RCC 7860 (cell line): ENCODE results near the gene NOS1AP.
A peak's percentile ranks its signal among the peaks of the same experiment; 100 is the strongest.
"Not testable (repeated sequence)": the region's sequence is repeated elsewhere in the genome, so short reads cannot be mapped to it uniquely, and the experiment has no call there.

Experiments
- DNase-seq: peaks from one replicate; pipeline ENCODE4 v3.0.0-alpha.2; 2015; ENCODE audit warnings: low spot score
- FAIRE-seq: peaks from 2 replicates; lab custom pipeline; 2012; peaks lifted over from hg19 to GRCh38; lab: Jason Lieb, UNC

NOS1AP gene

GRCh38 chr1:162069334-162070093 lies at the start of gene NOS1AP:
Gene NOS1AP, plus strand, starts transcription at chr1:162069691. Its CDS starts 487 bp downstream, at chr1:162070178.
- DNase-seq (peak; percentile 21), FAIRE-seq (no peak)

GRCh38 chr1:162020150-162020549 lies 49.3 kb upstream of the NOS1AP start:
- FAIRE-seq = no peak

GRCh38 chr1:162021124-162021523 lies 48.4 kb upstream of the NOS1AP start:
- DNase-seq (no peak), FAIRE-seq (no peak)

More at GRCh38 chr1:162020150-162020549, 49.3 kb upstream of the NOS1AP start:
- DNase-seq = no peak

- DNase-seq = no peak
- FAIRE-seq = no peak
Measured at GRCh38 chr1:162022626-162023025, 46.9 kb upstream of the NOS1AP start.

GRCh38 chr1:162023181-162023546 lies 46.3 kb upstream of the NOS1AP start:
- FAIRE-seq = no peak

GRCh38 chr1:162023547-162024501 lies 45.7 kb upstream of the NOS1AP start, which contains the start of gene OLFML2B:
Gene OLFML2B, minus strand, starts transcription at chr1:162023869. Its CDS starts 439 bp downstream, at chr1:162023430.
- DNase-seq = peak; percentile 82
- FAIRE-seq = peak; percentile 81

More at GRCh38 chr1:162023181-162023546, 46.3 kb upstream of the NOS1AP start:
- no peak for DNase-seq

- DNase-seq (no peak), FAIRE-seq (no peak)
Measured at GRCh38 chr1:162025541-162025940, 44.0 kb upstream of the NOS1AP start.

GRCh38 chr1:162026881-162027280 lies 42.6 kb upstream of the NOS1AP start:
- no peak for FAIRE-seq
- no peak for DNase-seq

GRCh38 chr1:162028726-162029125 lies 40.8 kb upstream of the NOS1AP start:
- FAIRE-seq (no peak), DNase-seq (no peak)

GRCh38 chr1:162029157-162029556 lies 40.3 kb upstream of the NOS1AP start:
- FAIRE-seq (no peak), DNase-seq (no peak)

- FAIRE-seq (no peak), DNase-seq (no peak)
Measured at GRCh38 chr1:162030759-162031280, 38.7 kb upstream of the NOS1AP start.

GRCh38 chr1:162033428-162033827 lies 36.1 kb upstream of the NOS1AP start:
- FAIRE-seq (no peak), DNase-seq (no peak)

GRCh38 chr1:162035241-162035640 lies 34.2 kb upstream of the NOS1AP start:
- no peak for FAIRE-seq
- DNase-seq = peak; percentile 43

GRCh38 chr1:162036163-162036562 lies 33.3 kb upstream of the NOS1AP start:
- FAIRE-seq (no peak), DNase-seq (no peak)

- no peak for FAIRE-seq
- DNase-seq = no peak
Measured at GRCh38 chr1:162038624-162039023, 30.9 kb upstream of the NOS1AP start.

- DNase-seq (no peak), FAIRE-seq (no peak)
Measured at GRCh38 chr1:162040001-162040400, 29.5 kb upstream of the NOS1AP start.

- DNase-seq (no peak), FAIRE-seq (no peak)
Measured at GRCh38 chr1:162040657-162041056, 28.8 kb upstream of the NOS1AP start.

GRCh38 chr1:162042361-162042760 lies 27.1 kb upstream of the NOS1AP start:
- FAIRE-seq = no peak

GRCh38 chr1:162046921-162047320 lies 22.6 kb upstream of the NOS1AP start:
- no peak for FAIRE-seq

More at GRCh38 chr1:162042361-162042760, 27.1 kb upstream of the NOS1AP start:
- no peak for DNase-seq

GRCh38 chr1:162053949-162054348 lies 15.5 kb upstream of the NOS1AP start:
- not testable (repeated sequence) for FAIRE-seq, DNase-seq

More at GRCh38 chr1:162046921-162047320, 22.6 kb upstream of the NOS1AP start:
- no peak for DNase-seq

GRCh38 chr1:162055062-162055461 lies 14.4 kb upstream of the NOS1AP start:
- DNase-seq (peak; percentile 75), FAIRE-seq (peak; percentile 11)
